ENCODE measurements around the gene PITPNM1.
A peak's percentile ranks its signal among the peaks of the same experiment; 100 is the strongest.
"Not testable (repeated sequence)": the region's sequence is repeated elsewhere in the genome, so short reads cannot be mapped to it uniquely, and the experiment has no call there.

Gene PITPNM1

DNA sequence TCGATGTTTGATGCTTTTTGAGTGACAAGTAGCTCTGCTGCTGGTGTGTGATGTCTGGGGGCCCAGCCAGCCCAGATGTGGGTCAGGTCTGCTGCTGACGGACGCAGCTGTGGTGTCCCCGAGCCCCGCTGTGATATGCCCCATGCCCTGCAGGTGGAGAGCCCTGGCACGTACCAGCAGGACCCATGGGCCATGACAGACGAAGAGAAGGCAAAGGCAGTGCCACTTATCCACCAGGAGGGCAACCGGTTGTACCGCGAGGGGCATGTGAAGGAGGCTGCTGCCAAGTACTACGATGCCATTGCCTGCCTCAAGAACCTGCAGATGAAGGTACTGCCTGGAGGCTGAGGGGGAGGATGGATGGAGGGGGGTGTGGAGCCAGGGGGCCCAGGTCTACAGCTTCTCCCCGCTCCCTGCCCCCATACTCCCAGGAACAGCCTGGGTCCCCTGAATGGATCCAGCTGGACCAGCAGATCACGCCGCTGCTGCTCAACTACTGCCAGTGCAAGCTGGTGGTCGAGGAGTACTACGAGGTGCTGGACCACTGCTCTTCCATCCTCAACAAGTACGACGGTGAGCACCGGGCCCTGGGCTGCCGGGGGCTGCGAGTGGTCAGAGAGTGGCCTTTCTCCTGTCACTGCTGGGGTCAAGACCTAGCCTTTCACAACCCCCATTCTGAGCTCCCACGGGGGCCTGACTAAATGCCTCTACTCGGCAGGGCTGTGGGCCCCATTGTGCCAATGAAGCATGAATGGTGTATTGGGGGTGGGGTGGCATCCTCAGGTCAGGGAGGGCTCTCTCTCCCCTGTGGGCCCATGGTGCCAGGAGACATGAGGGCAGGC, 15.1 kb downstream of the PITPNM1 start:
- Histone ChIP-seq H3K9ac (ENCODE audit: low read length) (no peak overlapping the region), H3K36me3 (ENCODE audit: low read length) (no peaks in the 10 kb centered on the region), H3K79me2 (ENCODE audit: insufficient read depth, low read length) (peaks cover 10% of the 10 kb centered on the region), H3K9me2 (replicated peaks; ENCODE audit: insufficient read depth, low read length) (no peaks in the 10 kb centered on the region), H3K27me3 (ENCODE audit: low read length) (no peaks in the 10 kb centered on the region), H4K20me1 (ENCODE audit: low read depth, low read length) (no peaks in the 10 kb centered on the region), H3K9me3 (ENCODE audit: insufficient read depth, low read length) (no peaks in the 10 kb centered on the region), H3K4me3 (ENCODE audit: insufficient read depth, low read length, poor library complexity, severe bottlenecking) (no peak overlapping the region), H3F3A (ENCODE audit: insufficient read depth) (peaks cover 6% of the 10 kb centered on the region), H3K27ac (ENCODE audit: low read depth, low read length) (no peak overlapping the region), H2AFZ (ENCODE audit: low read depth, low read length, severe bottlenecking) (no peak overlapping the region), H3K4me2 (ENCODE audit: low read depth, low read length, poor library complexity, severe bottlenecking) (no peak overlapping the region)
- TF ChIP-seq, protein P1, sequence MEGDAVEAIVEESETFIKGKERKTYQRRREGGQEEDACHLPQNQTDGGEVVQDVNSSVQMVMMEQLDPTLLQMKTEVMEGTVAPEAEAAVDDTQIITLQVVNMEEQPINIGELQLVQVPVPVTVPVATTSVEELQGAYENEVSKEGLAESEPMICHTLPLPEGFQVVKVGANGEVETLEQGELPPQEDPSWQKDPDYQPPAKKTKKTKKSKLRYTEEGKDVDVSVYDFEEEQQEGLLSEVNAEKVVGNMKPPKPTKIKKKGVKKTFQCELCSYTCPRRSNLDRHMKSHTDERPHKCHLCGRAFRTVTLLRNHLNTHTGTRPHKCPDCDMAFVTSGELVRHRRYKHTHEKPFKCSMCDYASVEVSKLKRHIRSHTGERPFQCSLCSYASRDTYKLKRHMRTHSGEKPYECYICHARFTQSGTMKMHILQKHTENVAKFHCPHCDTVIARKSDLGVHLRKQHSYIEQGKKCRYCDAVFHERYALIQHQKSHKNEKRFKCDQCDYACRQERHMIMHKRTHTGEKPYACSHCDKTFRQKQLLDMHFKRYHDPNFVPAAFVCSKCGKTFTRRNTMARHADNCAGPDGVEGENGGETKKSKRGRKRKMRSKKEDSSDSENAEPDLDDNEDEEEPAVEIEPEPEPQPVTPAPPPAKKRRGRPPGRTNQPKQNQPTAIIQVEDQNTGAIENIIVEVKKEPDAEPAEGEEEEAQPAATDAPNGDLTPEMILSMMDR (IDR thresholded peaks at IDR 0.05; ENCODE audit: insufficient read depth, low read length, poor library complexity, severe bottlenecking): no peak
- TF ChIP-seq EZH2phosphoT487 (conservative IDR thresholded peaks at IDR 0.05; ENCODE audit: low read length): no peak

DNA sequence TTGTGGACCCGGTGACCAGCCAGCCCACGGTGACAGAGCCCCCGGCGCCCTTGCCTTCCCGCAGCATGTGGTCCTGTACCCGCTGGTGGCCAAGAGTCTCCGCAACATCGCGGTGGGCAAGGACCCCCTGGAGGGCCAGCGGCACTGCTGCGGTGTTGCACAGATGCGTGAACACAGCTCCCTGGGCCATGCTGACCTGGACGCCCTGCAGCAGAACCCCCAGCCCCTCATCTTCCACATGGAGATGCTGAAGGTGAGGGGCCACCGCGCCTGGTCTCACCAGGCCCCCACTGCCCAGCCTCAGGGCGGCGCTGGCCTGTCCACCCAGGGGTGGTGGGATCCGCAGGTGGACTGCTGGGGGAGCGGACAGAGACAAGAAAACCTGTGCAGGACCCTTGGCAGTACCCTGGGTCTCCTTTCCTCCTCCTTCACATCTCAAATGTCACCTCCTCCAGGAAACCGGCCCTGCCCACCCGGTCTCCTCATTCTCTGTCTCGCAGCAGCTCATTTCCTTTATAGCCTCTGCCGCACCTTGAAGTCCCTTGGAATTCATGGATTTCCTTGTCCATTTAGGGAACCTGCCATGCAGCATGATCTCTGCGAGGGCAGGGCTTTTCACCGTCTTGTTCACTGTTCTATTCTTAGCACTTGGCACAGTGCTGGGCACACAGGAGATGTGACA, 15.8 kb downstream of the PITPNM1 start:
- H3K9me2 ChIP-seq (replicated peaks; ENCODE audit: insufficient read depth, low read length): no peaks in the 10 kb centered on the region
- no peaks in the 10 kb centered on the region for H4K20me1 ChIP-seq (ENCODE audit: low read depth, low read length)
- H3K9me3 ChIP-seq (ENCODE audit: insufficient read depth, low read length): no peaks in the 10 kb centered on the region
- H3K9ac ChIP-seq (ENCODE audit: low read length): no peak overlapping the region
- no peak overlapping the region for H3K4me2 ChIP-seq (ENCODE audit: low read depth, low read length, poor library complexity, severe bottlenecking)
- H3F3A ChIP-seq (ENCODE audit: insufficient read depth): peaks cover 13% of the 10 kb centered on the region
- H3K36me3 ChIP-seq (ENCODE audit: low read length): no peaks in the 10 kb centered on the region
- H2AFZ ChIP-seq (ENCODE audit: low read depth, low read length, severe bottlenecking): no peak overlapping the region
- H3K27ac ChIP-seq (ENCODE audit: low read depth, low read length): no peak overlapping the region
- no peak overlapping the region for H3K4me3 ChIP-seq (ENCODE audit: insufficient read depth, low read length, poor library complexity, severe bottlenecking)
- no peak for TF ChIP-seq EZH2phosphoT487 (conservative IDR thresholded peaks at IDR 0.05; ENCODE audit: low read length)
- TF ChIP-seq, protein P1 (IDR thresholded peaks at IDR 0.05; ENCODE audit: insufficient read depth, low read length, poor library complexity, severe bottlenecking): no peak
- no peaks in the 10 kb centered on the region for H3K27me3 ChIP-seq (ENCODE audit: low read length)
- H3K79me2 ChIP-seq (ENCODE audit: insufficient read depth, low read length): peaks cover 10% of the 10 kb centered on the region

DNA sequence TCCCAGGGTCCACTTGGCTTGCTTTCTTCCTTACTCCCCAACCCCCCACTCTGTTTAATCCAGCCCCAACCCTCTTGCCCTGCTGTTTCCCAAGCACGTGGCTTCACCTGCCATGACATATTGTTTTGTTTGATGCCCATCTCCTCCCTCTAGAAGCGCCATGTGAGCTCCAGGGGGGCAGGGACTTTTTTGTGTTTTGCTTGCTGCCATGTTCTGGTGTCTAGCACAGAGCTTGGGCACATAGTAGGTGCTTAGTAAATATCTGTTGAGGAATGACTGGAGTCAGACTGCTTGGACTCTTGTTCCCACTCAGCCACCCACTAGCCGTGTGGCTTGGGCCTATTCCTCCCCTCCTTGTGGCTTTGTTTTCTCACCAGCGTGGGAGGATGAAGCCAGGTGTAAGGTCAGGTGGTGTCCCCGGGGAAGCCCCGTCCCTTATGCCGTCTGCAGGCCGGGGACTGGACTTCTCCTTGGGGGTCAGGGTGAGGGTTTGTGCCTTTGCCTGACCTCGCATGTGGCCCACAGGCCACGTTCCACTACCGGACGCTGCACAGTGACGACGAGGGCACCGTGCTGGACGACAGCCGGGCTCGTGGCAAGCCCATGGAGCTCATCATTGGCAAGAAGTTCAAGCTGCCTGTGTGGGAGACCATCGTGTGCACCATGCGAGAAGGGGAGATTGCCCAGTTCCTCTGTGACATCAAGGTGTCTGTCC, 18.5 kb downstream of the PITPNM1 start:
- H3K27ac ChIP-seq (ENCODE audit: low read depth, low read length): peak overlapping the region; percentile 95
- H3K27me3 ChIP-seq (ENCODE audit: low read length): no peaks in the 10 kb centered on the region
- H2AFZ ChIP-seq (ENCODE audit: low read depth, low read length, severe bottlenecking): no peak overlapping the region
- no peaks in the 10 kb centered on the region for H3K9me2 ChIP-seq (replicated peaks; ENCODE audit: insufficient read depth, low read length)
- peak overlapping the region; percentile 19 for H3K9ac ChIP-seq (ENCODE audit: low read length)
- H3K36me3 ChIP-seq (ENCODE audit: low read length): no peaks in the 10 kb centered on the region
- peaks cover 25% of the 10 kb centered on the region for H3F3A ChIP-seq (ENCODE audit: insufficient read depth)
- H3K79me2 ChIP-seq (ENCODE audit: insufficient read depth, low read length): peaks cover 18% of the 10 kb centered on the region
- no peaks in the 10 kb centered on the region for H3K9me3 ChIP-seq (ENCODE audit: insufficient read depth, low read length)
- no peak overlapping the region for H3K4me3 ChIP-seq (ENCODE audit: insufficient read depth, low read length, poor library complexity, severe bottlenecking)
- H4K20me1 ChIP-seq (ENCODE audit: low read depth, low read length): no peaks in the 10 kb centered on the region
- TF ChIP-seq, protein P1 (IDR thresholded peaks at IDR 0.05; ENCODE audit: insufficient read depth, low read length, poor library complexity, severe bottlenecking): no peak
- TF ChIP-seq EZH2phosphoT487 (conservative IDR thresholded peaks at IDR 0.05; ENCODE audit: low read length): no peak
- peak overlapping the region; percentile 96 for H3K4me2 ChIP-seq (ENCODE audit: low read depth, low read length, poor library complexity, severe bottlenecking)

DNA sequence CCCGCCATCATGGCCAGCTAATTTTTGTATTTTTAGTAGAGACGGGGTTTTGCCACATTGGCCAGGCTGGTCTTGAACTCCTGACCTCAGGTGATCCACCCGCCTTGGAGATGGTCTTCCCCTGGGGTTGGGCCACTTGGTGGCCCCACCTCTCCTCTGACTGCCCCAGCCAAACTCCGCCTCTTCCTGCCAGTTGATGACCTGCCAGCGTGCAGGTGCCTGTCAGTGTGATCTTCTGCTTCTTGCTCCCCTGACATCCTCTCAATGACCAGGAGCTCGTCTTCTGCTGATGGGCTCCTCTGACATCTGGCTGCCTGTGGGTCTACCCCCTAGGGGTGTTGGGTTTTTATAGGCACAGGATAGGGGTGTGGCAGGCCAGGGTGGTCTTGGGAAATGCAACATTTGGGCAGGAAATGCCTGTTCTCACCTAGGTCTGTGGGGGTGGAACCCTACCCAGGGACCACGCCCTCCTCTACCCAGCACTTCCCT, 19.2 kb downstream of the PITPNM1 start:
- peaks cover 18% of the 10 kb centered on the region for H3K79me2 ChIP-seq (ENCODE audit: insufficient read depth, low read length)
- H2AFZ ChIP-seq (ENCODE audit: low read depth, low read length, severe bottlenecking); H3K27me3 ChIP-seq (ENCODE audit: low read length); H3K4me3 ChIP-seq (ENCODE audit: insufficient read depth, low read length, poor library complexity, severe bottlenecking); H3K36me3 ChIP-seq (ENCODE audit: low read length); H3K9me3 ChIP-seq (ENCODE audit: insufficient read depth, low read length); H3K9me2 ChIP-seq (replicated peaks; ENCODE audit: insufficient read depth, low read length); H4K20me1 ChIP-seq (ENCODE audit: low read depth, low read length): not testable (repeated sequence)
- H3F3A ChIP-seq (ENCODE audit: insufficient read depth): peaks cover 25% of the 10 kb centered on the region
- peak overlapping the region; percentile 64 for H3K9ac ChIP-seq (ENCODE audit: low read length)
- peak overlapping the region; percentile 95 for H3K27ac ChIP-seq (ENCODE audit: low read depth, low read length)
- peak overlapping the region; percentile 96 for H3K4me2 ChIP-seq (ENCODE audit: low read depth, low read length, poor library complexity, severe bottlenecking)

All from SU-DHL-6 (cell line).